Left lung (tissue), 10 donors: Measurements from ENCODE around the gene TMEM143. TPM values are rescaled to one million over a fixed set of nuclear protein-coding genes. Genes with fewer than 3 reads are reported as not detected.
A peak's percentile ranks its signal among the peaks of the same experiment; 100 is the strongest.

Source experiments
- ATAC-seq: fragments of 200-7000 bp; cut with Tn5 transposase; one replicate; pipeline ENCODE4 v1.9.1; 2020; ENCODE audit warnings: moderate library complexity
- DNase-seq, 4 donors: peaks; one replicate each; pipeline ENCODE4 v3.0.0-alpha.2; 2013 to 2020
- H3K27ac ChIP-seq, 2 donors: fragments of 200-600 bp; sonication (generic) in 1 of 2; one replicate each; pipeline versions ENCODE4 v1.5.0 to v1.8.0; 2020 to 2021
- H3K27me3 ChIP-seq, 2 donors: fragments of 200-600 bp; sonication (generic) in 1 of 2; one replicate each; pipeline versions ENCODE4 v1.5.0 to v1.8.0; 2020 to 2021
- H3K36me3 ChIP-seq, 2 donors: fragments of 200-600 bp; sonication (generic) in 1 of 2; one replicate each; pipeline versions ENCODE4 v1.5.0 to v1.8.0; 2020 to 2021
- H3K4me1 ChIP-seq, 2 donors: fragments of 200-600 bp; one replicate each; pipeline ENCODE4 v1.8.0; 2021
- H3K4me3 ChIP-seq, 2 donors: fragments of 200-600 bp; sonication (generic) in 1 of 2; one replicate each; pipeline versions ENCODE4 v1.5.0 to v1.8.0; 2020 to 2021; ENCODE audit warnings: mild to moderate bottlenecking in 1 of 2
- H3K9me3 ChIP-seq, 2 donors: fragments of 200-600 bp; sonication (generic) in 1 of 2; one replicate each; pipeline versions ENCODE4 v1.5.0 to v1.8.0; 2020 to 2021
- intact Hi-C, 2 donors: fragments of 100-400 bp; cut with DNase I; formaldehyde crosslinking; loops; one replicate each; pipeline versions ENCODE4 v1.11.2 to v1.14.2; 2022
- polyA plus RNA-seq, 6 donors: library from polyadenylated mRNA; unstranded; fragments of 120-200 nt; gene quantifications; one replicate each; pipeline ENCODE4 v1.2.1, GENCODE V29; 2013; ENCODE audit not compliant: insufficient read length in 6 of 6
- total RNA-seq, 2 donors: library from RNA; stranded (reverse); fragmentation: NEBNext Ultra II Directional; extraction: Animal tissue kit (Norgen Biotek cat#: 25700); gene quantifications; one replicate each; pipeline ENCODE4 v1.2.1, GENCODE V29; 2021
- TF ChIP-seq, protein P1 (sequence below), 2 donors: fragments of 200-600 bp; sonication (generic) in 1 of 2; IDR thresholded peaks; one replicate each; pipeline versions ENCODE4 v1.5.0 to v1.8.0; 2021; ENCODE audit warnings: antibody characterized with exemption in 2 of 2
- donor health status: DM: no; HTN: yes; CAD: no.
- donor health status: DM: no; HTN: no; CAD: no.

Gene TMEM143
- total and polyA plus RNA-seq, 8 donors: 7.5 to 10.6 (median 9.3) TPM

DNA sequence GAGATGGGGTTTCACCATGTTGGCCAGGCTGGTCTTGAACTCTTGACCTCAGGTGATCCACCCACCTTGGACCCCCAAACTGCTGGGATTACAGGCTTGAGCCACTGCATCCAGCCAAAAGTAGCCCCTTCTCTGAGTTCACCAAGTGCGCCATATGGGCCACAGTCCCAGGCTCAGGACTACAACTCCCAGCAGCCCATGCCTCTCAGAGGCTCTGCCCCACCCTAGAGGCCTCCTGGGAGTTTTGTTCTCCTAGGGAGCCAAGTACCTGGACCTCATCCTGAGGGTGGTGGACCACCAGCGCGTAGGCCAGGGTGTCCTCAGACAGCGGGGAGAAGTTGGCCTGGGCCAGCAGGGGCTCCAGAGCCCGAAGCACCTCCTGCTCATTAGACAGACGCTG is 18.8 kb downstream of the TMEM143 start:
- Histone ChIP-seq H3K27me3 (no peaks in the 10 kb centered on the region), H3K36me3 (peaks cover 0 to 5% of the 10 kb centered on the region in 2 donors), H3K9me3 (no peaks in the 10 kb centered on the region), H3K4me3 (no peak overlapping the region), H3K27ac (no peak overlapping the region), H3K4me1 (peaks cover 0 to 8% of the 10 kb centered on the region in 2 donors)
- DNase-seq (no peak), ATAC-seq (no peak)
- intact Hi-C loops: no loop called here
- TF ChIP-seq, protein P1, sequence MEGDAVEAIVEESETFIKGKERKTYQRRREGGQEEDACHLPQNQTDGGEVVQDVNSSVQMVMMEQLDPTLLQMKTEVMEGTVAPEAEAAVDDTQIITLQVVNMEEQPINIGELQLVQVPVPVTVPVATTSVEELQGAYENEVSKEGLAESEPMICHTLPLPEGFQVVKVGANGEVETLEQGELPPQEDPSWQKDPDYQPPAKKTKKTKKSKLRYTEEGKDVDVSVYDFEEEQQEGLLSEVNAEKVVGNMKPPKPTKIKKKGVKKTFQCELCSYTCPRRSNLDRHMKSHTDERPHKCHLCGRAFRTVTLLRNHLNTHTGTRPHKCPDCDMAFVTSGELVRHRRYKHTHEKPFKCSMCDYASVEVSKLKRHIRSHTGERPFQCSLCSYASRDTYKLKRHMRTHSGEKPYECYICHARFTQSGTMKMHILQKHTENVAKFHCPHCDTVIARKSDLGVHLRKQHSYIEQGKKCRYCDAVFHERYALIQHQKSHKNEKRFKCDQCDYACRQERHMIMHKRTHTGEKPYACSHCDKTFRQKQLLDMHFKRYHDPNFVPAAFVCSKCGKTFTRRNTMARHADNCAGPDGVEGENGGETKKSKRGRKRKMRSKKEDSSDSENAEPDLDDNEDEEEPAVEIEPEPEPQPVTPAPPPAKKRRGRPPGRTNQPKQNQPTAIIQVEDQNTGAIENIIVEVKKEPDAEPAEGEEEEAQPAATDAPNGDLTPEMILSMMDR (IDR thresholded peaks at IDR 0.05): no peak

DNA sequence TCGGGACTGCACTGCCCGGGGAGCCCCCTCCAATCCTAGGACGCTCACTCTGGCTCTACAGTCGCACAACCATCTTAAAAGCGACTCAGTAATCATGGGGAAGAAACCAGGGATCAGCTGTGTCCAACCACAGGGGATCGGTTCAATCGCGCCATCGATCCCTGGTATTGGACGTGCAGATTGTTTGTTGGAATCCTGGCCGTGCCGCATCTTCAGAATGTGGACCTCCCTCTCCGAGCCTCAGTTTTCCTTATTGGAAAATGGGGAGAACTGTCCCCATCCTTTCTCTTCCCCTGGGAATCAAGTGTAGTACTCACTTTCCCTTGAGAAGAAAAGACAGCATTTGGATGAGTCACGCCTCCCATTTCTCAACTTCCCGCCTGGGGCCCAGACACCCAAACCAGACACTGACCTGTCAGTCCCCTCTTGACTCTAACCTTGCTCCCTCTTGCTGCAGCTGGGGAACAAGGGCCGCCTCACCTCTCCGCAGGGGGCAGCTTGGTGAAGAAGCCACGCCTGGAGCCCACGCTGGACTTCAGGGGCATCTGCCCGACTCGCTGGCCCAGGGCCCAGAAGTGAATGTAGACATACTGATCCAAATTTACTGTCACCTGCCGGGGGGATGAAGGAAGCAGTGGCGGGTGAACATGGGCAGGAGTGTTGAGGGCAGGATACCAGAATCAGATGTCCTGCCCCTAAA is 20.7 kb downstream of the TMEM143 start:
- Histone ChIP-seq H3K27ac (no peak overlapping the region), H3K9me3 (no peaks in the 10 kb centered on the region), H3K4me1 (peaks cover 0 to 8% of the 10 kb centered on the region in 2 donors), H3K4me3 (no peak overlapping the region), H3K36me3 (peaks cover 0 to 5% of the 10 kb centered on the region in 2 donors), H3K27me3 (no peaks in the 10 kb centered on the region)
- TF ChIP-seq, protein P1 (IDR thresholded peaks at IDR 0.05): no peak
- intact Hi-C loops: no loop called here
- DNase-seq (no peak), ATAC-seq (no peak)

DNA sequence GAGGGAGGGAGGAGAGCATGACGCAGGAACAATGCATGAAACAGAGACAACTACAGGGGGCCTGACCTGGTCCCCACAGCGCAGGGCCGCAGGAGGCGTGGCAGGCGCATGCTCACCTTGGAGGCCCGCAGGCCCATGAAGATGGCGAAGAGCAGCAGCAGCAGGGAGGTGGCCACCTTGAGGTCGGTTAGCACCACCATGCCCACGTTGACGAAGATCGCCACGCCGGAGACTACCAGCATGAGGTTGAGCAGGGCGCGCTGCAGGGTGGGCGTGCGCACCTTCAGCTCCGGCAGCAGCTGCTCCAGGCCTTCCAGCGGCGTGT is 21.4 kb downstream of the TMEM143 start:
- H3K9me3 ChIP-seq: no peaks in the 10 kb centered on the region
- H3K27me3 ChIP-seq: no peaks in the 10 kb centered on the region
- no peak for DNase-seq
- TF ChIP-seq, protein P1 (IDR thresholded peaks at IDR 0.05): no peak
- intact Hi-C loops: no loop called here
- H3K27ac ChIP-seq: no peak overlapping the region
- peaks cover 0 to 5% of the 10 kb centered on the region in 2 donors for H3K36me3 ChIP-seq
- no peak overlapping the region for H3K4me3 ChIP-seq
- peaks cover 0 to 8% of the 10 kb centered on the region in 2 donors for H3K4me1 ChIP-seq
- no peak for ATAC-seq

DNA sequence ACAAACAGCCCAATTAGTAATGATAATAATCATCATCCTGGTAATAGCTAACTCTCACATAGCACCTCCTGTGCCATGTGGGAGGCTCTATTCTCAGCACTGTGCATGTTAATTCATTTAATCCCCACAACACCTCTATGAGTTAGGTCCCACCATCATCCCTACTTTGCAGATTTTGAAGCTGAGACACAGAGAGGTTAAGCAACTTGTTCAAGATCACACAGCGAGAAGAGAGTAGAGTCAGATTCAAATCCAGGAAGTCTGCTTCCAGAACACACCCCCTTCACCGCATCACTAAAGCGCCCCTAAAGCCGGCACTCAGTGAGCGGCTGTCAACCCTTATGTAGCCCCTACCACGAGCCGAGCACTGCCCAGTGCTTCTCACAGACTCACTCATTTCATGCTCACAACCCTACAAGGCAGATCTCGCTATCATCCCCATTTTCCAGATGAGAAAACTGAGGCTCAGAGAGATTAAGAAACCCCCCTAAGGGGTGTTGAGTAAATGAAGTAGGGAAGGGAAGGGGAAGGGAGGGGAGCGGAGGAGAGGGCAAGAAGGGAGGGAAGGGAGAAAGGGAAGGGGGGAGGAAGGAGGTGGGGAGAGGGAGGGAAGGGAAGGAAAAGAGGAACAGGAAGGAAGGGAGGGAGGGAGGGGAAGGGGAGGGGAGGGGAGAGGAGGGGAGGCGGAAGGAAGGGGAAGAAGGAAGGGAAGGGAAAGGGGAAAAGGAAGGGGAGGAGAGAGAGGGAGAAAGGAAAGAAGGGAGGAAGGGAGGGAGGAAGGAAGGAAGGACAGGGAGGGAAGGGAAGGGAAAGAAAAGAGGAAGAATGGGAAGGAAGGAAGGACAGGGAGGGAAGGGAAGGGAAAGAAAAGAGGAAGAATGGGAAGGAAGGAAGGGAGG is 22.0 kb downstream of the TMEM143 start:
- TF ChIP-seq, protein P1 (IDR thresholded peaks at IDR 0.05): no peak
- Histone ChIP-seq H3K36me3 (peaks cover 0 to 5% of the 10 kb centered on the region in 2 donors), H3K27ac (no peak overlapping the region), H3K9me3 (no peaks in the 10 kb centered on the region), H3K4me3 (no peak overlapping the region), H3K27me3 (no peaks in the 10 kb centered on the region), H3K4me1 (peaks cover 0 to 8% of the 10 kb centered on the region in 2 donors)
- DNase-seq (no peak), ATAC-seq (no peak)
- intact Hi-C loops: no loop called here

DNA sequence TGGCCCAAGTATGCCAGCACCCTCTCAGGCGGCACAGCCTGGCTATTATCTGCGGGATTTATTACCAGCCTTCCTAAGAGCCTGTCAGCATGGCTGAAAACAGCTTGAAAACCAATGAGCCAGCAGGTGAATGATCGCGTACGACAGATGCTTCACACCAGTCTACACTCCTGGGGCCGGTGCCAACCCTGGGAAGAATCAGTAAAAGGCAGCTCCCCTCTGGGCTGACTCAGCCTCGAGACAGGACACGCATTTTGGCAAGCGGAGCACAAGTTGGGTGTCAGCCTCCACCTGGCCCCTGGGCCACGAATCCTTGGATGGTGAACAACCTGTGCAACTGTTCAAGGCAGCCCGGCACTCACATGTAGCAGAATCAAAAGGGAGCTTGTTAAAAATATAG is 22.7 kb downstream of the TMEM143 start:
- Histone ChIP-seq H3K4me1 (peaks cover 0 to 8% of the 10 kb centered on the region in 2 donors), H3K27me3 (no peaks in the 10 kb centered on the region), H3K9me3 (no peaks in the 10 kb centered on the region), H3K4me3 (no peak overlapping the region), H3K27ac (no peak overlapping the region), H3K36me3 (peaks cover 0 to 5% of the 10 kb centered on the region in 2 donors)
- ATAC-seq (no peak), DNase-seq (peak in 1 of 4 donors; percentile 24)
- TF ChIP-seq, protein P1 (IDR thresholded peaks at IDR 0.05): no peak
- intact Hi-C loops: no loop called here
